DND-41 (cell line): Measurements from ENCODE around the gene QTRT2.

Experiments used
- CTCF ChIP-seq: IDR thresholded peaks from 2 replicates; pipeline ENCODE4 v1.5.1; 2012; ENCODE audit warnings: borderline replicate concordance, low read length, moderate library complexity, mild to moderate bottlenecking; ENCODE audit not compliant: poor library complexity, severe bottlenecking; ENCODE audit errors: extremely low read depth
- EZH2 ChIP-seq: IDR thresholded peaks from 3 replicates; pipeline ENCODE4 v1.6.1; 2012; ENCODE audit warnings: borderline replicate concordance, low read depth, mild to moderate bottlenecking, moderate library complexity, low read length, inconsistent platforms; ENCODE audit not compliant: severe bottlenecking

DNA sequence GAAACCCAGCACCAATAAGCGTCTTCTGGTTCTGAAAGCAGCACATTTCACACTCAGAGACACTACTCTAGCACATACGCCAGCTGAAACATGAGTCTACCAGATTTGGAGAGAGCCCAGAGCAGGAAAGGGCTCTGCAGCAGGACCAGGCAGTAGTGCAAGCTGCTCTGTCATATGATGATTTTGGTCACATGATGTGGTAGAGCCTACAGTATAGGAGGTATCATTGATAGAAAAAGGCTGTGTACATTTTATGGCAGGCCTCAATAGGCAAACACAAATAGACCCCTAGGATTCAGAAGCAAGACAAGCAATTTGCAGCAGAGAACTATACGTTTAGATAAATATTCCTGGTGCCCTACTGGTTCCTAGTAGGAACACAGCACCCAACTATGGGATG lies 58.2 kb downstream of the QTRT2 start:
- no peak for TF ChIP-seq CTCF
- no peak for TF ChIP-seq EZH2
